GM18519 (cell line): ENCODE results near the gene TNS1.

ENCODE experiments used
- ATAC-seq: cut with Tn5 transposase; IDR thresholded peaks from one replicate; pipeline ENCODE4 v1.9.1; 2021; ENCODE audit warnings: mild to moderate bottlenecking, moderate library complexity; ENCODE audit not compliant: unreplicated experiment, low FRiP score

Gene TNS1

GRCh38 chr2:217947383-217948350 is 55.1 kb downstream of the TNS1 start:
- no peak for ATAC-seq

GRCh38 chr2:217946051-217946450 is 56.7 kb downstream of the TNS1 start:
- ATAC-seq = no peak

GRCh38 chr2:217945530-217945929 is 57.3 kb downstream of the TNS1 start:
- no peak for ATAC-seq

- no peak for ATAC-seq
These were observed 57.9 kb downstream of the TNS1 start for GRCh38 chr2:217944923-217945322.

GRCh38 chr2:217944366-217944765 is 58.4 kb downstream of the TNS1 start:
- ATAC-seq = no peak

- ATAC-seq = no peak
These were observed 59.1 kb downstream of the TNS1 start for GRCh38 chr2:217943446-217944321.

GRCh38 chr2:217942731-217943335 is 60.0 kb downstream of the TNS1 start:
- no peak for ATAC-seq

- no peak for ATAC-seq
These were observed 60.7 kb downstream of the TNS1 start for GRCh38 chr2:217941886-217942728.

GRCh38 chr2:217941339-217941738 is 61.5 kb downstream of the TNS1 start:
- no peak for ATAC-seq

- no peak for ATAC-seq
These were observed 62.3 kb downstream of the TNS1 start for GRCh38 chr2:217940261-217941220.

- ATAC-seq = no peak
These were observed 63.1 kb downstream of the TNS1 start for GRCh38 chr2:217939629-217940245.

- no peak for ATAC-seq
These were observed 63.6 kb downstream of the TNS1 start for GRCh38 chr2:217939220-217939619.

GRCh38 chr2:217938036-217938435 is 64.8 kb downstream of the TNS1 start:
- ATAC-seq = no peak

- no peak for ATAC-seq
These were observed 65.3 kb downstream of the TNS1 start for GRCh38 chr2:217937446-217937845.

GRCh38 chr2:217936952-217937351 is 65.8 kb downstream of the TNS1 start:
- no peak for ATAC-seq

GRCh38 chr2:217935901-217936684 is 66.7 kb downstream of the TNS1 start:
- ATAC-seq = no peak

GRCh38 chr2:217935235-217935879 is 67.4 kb downstream of the TNS1 start:
- ATAC-seq = no peak
